ENCODE results near the gene FABP1. TPM values are rescaled to one million over a fixed set of nuclear protein-coding genes. Genes with fewer than 3 reads are reported as not detected.
A peak's percentile ranks its signal among the peaks of the same experiment; 100 is the strongest.

FABP1 gene
- total and polyA plus RNA-seq, 2 of the 4 experiments (the other 2 are of a cell fraction): not detected

DNA sequence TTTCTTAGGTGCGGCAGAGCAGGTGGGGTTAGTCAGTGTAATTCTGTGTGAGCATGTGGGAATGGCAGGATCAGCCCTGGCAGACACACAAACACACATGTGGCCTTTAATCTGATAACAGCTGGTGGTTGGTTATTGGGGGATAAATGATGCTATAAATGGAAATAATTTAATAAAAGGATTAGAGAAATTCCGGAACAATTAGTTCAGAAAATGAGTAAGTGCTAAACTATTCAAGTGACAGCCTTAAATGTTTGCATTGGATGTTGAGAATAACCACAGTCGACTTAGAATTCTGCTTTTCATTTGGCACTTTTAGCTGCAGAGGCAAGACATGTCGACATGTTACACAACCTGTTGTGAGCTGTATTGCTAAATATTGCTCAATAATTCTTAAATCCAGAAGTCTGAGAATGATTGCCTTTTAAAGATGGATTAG lies 53.0 kb downstream of the FABP1 start:
- intact Hi-C loops (cut with micrococcal nuclease): no loop called here
- DNase-seq: peak; percentile 67
- Histone ChIP-seq H2AK5ac (ENCODE audit: low read depth, low read length) (no peak overlapping the region), H2BK120ac (ENCODE audit: low read depth, low read length) (no peak overlapping the region), H4K91ac (ENCODE audit: insufficient read depth, low read depth, low read length) (no peak overlapping the region), H2BK15ac (ENCODE audit: low read depth, low read length) (no peak overlapping the region), H2BK5ac (ENCODE audit: low read depth, low read length, poor library complexity, severe bottlenecking) (no peak overlapping the region), H4K5ac (ENCODE audit: low read depth, low read length) (no peak overlapping the region), H3K18ac (ENCODE audit: low read depth, low read length) (no peak overlapping the region), H2BK20ac (ENCODE audit: low read depth, low read length) (no peak overlapping the region), H4K8ac (ENCODE audit: low read depth in 2 of 2, low read length in 2 of 2) (no peak overlapping the region), H3K9me3 (ENCODE audit: control insufficient read depth, insufficient read depth, low read length) (peaks cover 5% of the 10 kb centered on the region; the same call in 1 of the 2 replicates), H3K4ac (ENCODE audit: low read depth, low read length) (no peak overlapping the region), H3K4me1 (ENCODE audit: control insufficient read depth, insufficient read depth, low read length) (peaks cover 3% of the 10 kb centered on the region; the same call in 1 of the 2 replicates), H3K4me3 (ENCODE audit: insufficient read depth, low read depth, low read length) (no peak overlapping the region), H2AFZ (replicated peaks; ENCODE audit: low read length, poor library complexity) (no peak overlapping the region), H3K4me2 (ENCODE audit: low read depth, low read length) (peak overlapping the region; percentile 60; the same call in 1 of the 2 replicates), H3K9ac (ENCODE audit: low read depth, low read length) (no peak overlapping the region), H3K9me1 (ENCODE audit: insufficient read depth, low read length) (no peaks in the 10 kb centered on the region), H3K23ac (ENCODE audit: low read depth, low read length) (no peak overlapping the region), H3K79me1 (ENCODE audit: low read depth in 1 of 2, low read length in 2 of 2) (no peaks in the 10 kb centered on the region), H3K56ac (ENCODE audit: extremely low read depth, insufficient read depth, low read length) (no peak overlapping the region), H2AK9ac (replicated peaks; ENCODE audit: low read depth, low read length, poor library complexity) (no peak overlapping the region), H3K27ac (ENCODE audit: insufficient read depth, low read length) (no peak overlapping the region), H4K20me1 (ENCODE audit: insufficient read depth, low read length) (no peaks in the 10 kb centered on the region), H3K36me3 (ENCODE audit: control insufficient read depth, insufficient read depth, low read length) (no peaks in the 10 kb centered on the region), H3K14ac (replicated peaks; ENCODE audit: low read depth, low read length) (no peak overlapping the region), H3K27me3 (ENCODE audit: control insufficient read depth, insufficient read depth, low read length) (peaks cover 2% of the 10 kb centered on the region)
- ChIA-PET POLR2A (ENCODE audit: unreplicated experiment) (no interaction called here), CTCF (no interaction called here)
- no peak for TF ChIP-seq MAZ (IDR thresholded peaks at IDR 0.05; ENCODE audit: borderline replicate concordance, low read depth, low read length)
- TF ChIP-seq POLR2A (IDR thresholded peaks at IDR 0.05; ENCODE audit: low read depth, low read length): no peak
- TF ChIP-seq CEBPB (IDR thresholded peaks at IDR 0.05; ENCODE audit: low read depth, low read length): peak; percentile 96
- dilution Hi-C loops (cut with HindIII; ENCODE audit: low sequenced_read_pairs, unreplicated experiment): no loop called here
- in situ Hi-C loops (cut with MboI; ENCODE audit: low sequenced_read_pairs): loop anchor here (25.0 kb wide), 1 partner anchor 587 kb away; no protein-coding TSS in a partner anchor
- no TSS peak for BruUV-seq (replicated peaks)
- WGBS, 2 experiments (ENCODE audit: extremely low coverage in 2 of 2, insufficient read length in 1 of 2): 20% methylated on average over 2 of the region's 4 CpGs; no CpG with 5 or more reads in 1 of the 2 experiments
- peak; percentile 54 for ATAC-seq (ENCODE audit: low read depth)

Measured in IMR-90 (cell line).